GM18867 (cell line): ENCODE results near the gene TXNDC17.
"Not testable (repeated sequence)": the region's sequence is repeated elsewhere in the genome, so short reads cannot be mapped to it uniquely, and the experiment has no call there.

Source experiments
- ATAC-seq: cut with Tn5 transposase; IDR thresholded peaks from one replicate; pipeline ENCODE4 v1.9.1; 2021; ENCODE audit warnings: mild to moderate bottlenecking, moderate library complexity; ENCODE audit not compliant: unreplicated experiment

TXNDC17 gene

GRCh38 chr17:6660101-6660500, 19.2 kb downstream of the TXNDC17 start:
- no peak for ATAC-seq

- ATAC-seq = peak; percentile 73
Observed at GRCh38 chr17:6660805-6661463, 20.1 kb downstream of the TXNDC17 start.

- no peak for ATAC-seq
Observed at GRCh38 chr17:6661464-6661848, 20.6 kb downstream of the TXNDC17 start.

GRCh38 chr17:6663200-6663599, 22.3 kb downstream of the TXNDC17 start:
- not testable (repeated sequence) for ATAC-seq

- ATAC-seq = no peak
Observed at GRCh38 chr17:6666077-6666521, 25.2 kb downstream of the TXNDC17 start.

GRCh38 chr17:6666557-6666956, 25.7 kb downstream of the TXNDC17 start:
- no peak for ATAC-seq

- no peak for ATAC-seq
Observed at GRCh38 chr17:6667516-6667915, 26.7 kb downstream of the TXNDC17 start.

- no peak for ATAC-seq
Observed at GRCh38 chr17:6668219-6668618, 27.4 kb downstream of the TXNDC17 start.

GRCh38 chr17:6668727-6669425, 28.0 kb downstream of the TXNDC17 start:
- no peak for ATAC-seq

- no peak for ATAC-seq
Observed at GRCh38 chr17:6669479-6670212, 28.8 kb downstream of the TXNDC17 start.

GRCh38 chr17:6670571-6670970, 29.7 kb downstream of the TXNDC17 start:
- ATAC-seq = no peak

- ATAC-seq = no peak
Observed at GRCh38 chr17:6670999-6671398, 30.1 kb downstream of the TXNDC17 start.

- ATAC-seq = no peak
Observed at GRCh38 chr17:6671431-6671830, 30.6 kb downstream of the TXNDC17 start.

- no peak for ATAC-seq
Observed at GRCh38 chr17:6674586-6674985, 33.7 kb downstream of the TXNDC17 start.

GRCh38 chr17:6675201-6675825, 34.5 kb downstream of the TXNDC17 start:
- ATAC-seq = no peak

GRCh38 chr17:6676802-6677157, 35.9 kb downstream of the TXNDC17 start:
- ATAC-seq = no peak

GRCh38 chr17:6677158-6677831, 36.4 kb downstream of the TXNDC17 start:
- ATAC-seq = no peak

GRCh38 chr17:6677946-6678345, 37.1 kb downstream of the TXNDC17 start:
- ATAC-seq = no peak

- ATAC-seq = no peak
Observed at GRCh38 chr17:6679241-6679640, 38.4 kb downstream of the TXNDC17 start.

GRCh38 chr17:6681176-6681575, 40.3 kb downstream of the TXNDC17 start:
- ATAC-seq = no peak

- no peak for ATAC-seq
Observed at GRCh38 chr17:6681671-6682070, 40.8 kb downstream of the TXNDC17 start.
